B cell (primary cell): Measurements from ENCODE around the gene TBX2. TPM values are rescaled to one million over a fixed set of nuclear protein-coding genes. Genes with fewer than 3 reads are reported as not detected.

Experiments used
- ATAC-seq: fragments of 200-7000 bp; cut with Tn5 transposase; one replicate; pipeline ENCODE4 v1.10.0; 2021; ENCODE audit warnings: low read depth, mild to moderate bottlenecking, moderate number of reproducible peaks, moderate library complexity
- CTCF ChIA-PET: fragments of 350-600 bp; sonication (Branson Sonifier 250); formaldehyde crosslinking; loops from one replicate; lab custom pipeline; 2021; ENCODE audit warnings: antibody characterized with exemption, inconsistent platforms; lab: Charles Lee
- POLR2A ChIA-PET: fragments of 350-600 bp; sonication (Branson Sonifier 250); formaldehyde crosslinking; loops from one replicate; lab custom pipeline; 2021; ENCODE audit warnings: antibody characterized with exemption; lab: Charles Lee
- DNase-seq: peaks from one replicate; pipeline ENCODE4 v3.0.0; 2013
- H2AFZ ChIP-seq: 2 replicates; pipeline ENCODE4 v1.6.1; 2012; ENCODE audit warnings: mild to moderate bottlenecking, low read depth, low read length; ENCODE audit not compliant: insufficient read depth, poor library complexity, severe bottlenecking
- H3K27ac ChIP-seq, 2 donors: 1 replicate in 1 of 2; 2 replicates in 1 of 2; pipeline ENCODE4 v1.5.1; 2012 to 2013; ENCODE audit warnings: low read length in 2 of 2, mild to moderate bottlenecking in 2 of 2, moderate library complexity in 1 of 2
- H3K27me3 ChIP-seq, 4 experiments: fragments of 200-600 bp in 1 of 4; sonication (generic) in 1 of 4; replicated peaks in 1 of 4; 1 replicate in 2 of 4; 2 replicates in 2 of 4; pipeline versions ENCODE4 v1.6.1 to v1.7.0; 2013 to 2016; ENCODE audit warnings: low read length in 3 of 4, mild to moderate bottlenecking in 2 of 4, mixed read lengths in 1 of 4, moderate library complexity in 1 of 4; ENCODE audit not compliant: insufficient read depth in 4 of 4, control insufficient read depth in 3 of 4; ENCODE audit errors: control extremely low read depth in 1 of 4
- H3K36me3 ChIP-seq, 2 experiments: replicated peaks in 1 of 2; 1 replicate in 1 of 2; 2 replicates in 1 of 2; pipeline versions ENCODE4 v1.6.1 to v1.7.1; 2013; ENCODE audit warnings: low read length in 1 of 2; ENCODE audit not compliant: insufficient read depth in 2 of 2, control insufficient read depth in 1 of 2; ENCODE audit errors: control extremely low read depth in 1 of 2, extremely low read depth in 1 of 2
- H3K4me1 ChIP-seq, 2 donors: fragments of 200-600 bp in 1 of 2; sonication (generic) in 1 of 2; 1 replicate in 1 of 2; 2 replicates in 1 of 2; pipeline versions ENCODE4 v1.5.1 to v1.6.1; 2013 to 2017; ENCODE audit warnings: low read length in 2 of 2; ENCODE audit not compliant: control insufficient read depth in 2 of 2, insufficient read depth in 2 of 2
- H3K4me2 ChIP-seq: replicated peaks from 2 replicates; pipeline ENCODE3; 2012; ENCODE audit warnings: mild to moderate bottlenecking, low read depth, low read length; ENCODE audit not compliant: poor library complexity, severe bottlenecking
- H3K4me3 ChIP-seq, 5 experiments: fragments of 200-600 bp in 1 of 5; sonication (generic) in 1 of 5; 1 replicate in 3 of 5; 2 replicates in 2 of 5; pipeline versions ENCODE4 v1.5.1 to v1.7.0; 2011 to 2016; ENCODE audit warnings: low read length in 4 of 5, mild to moderate bottlenecking in 4 of 5, low read depth in 2 of 5, control low read depth in 1 of 5, moderate library complexity in 1 of 5; ENCODE audit not compliant: insufficient read depth in 1 of 5; ENCODE audit errors: control extremely low read depth in 1 of 5, extremely low read depth in 1 of 5
- H3K79me2 ChIP-seq: fragments of 200-600 bp; sonication (generic); one replicate; pipeline ENCODE4 v1.6.0; 2016; ENCODE audit warnings: low read length; ENCODE audit not compliant: control insufficient read depth, insufficient read depth
- H3K9ac ChIP-seq: fragments of 200-600 bp; sonication (generic); 2 replicates; pipeline ENCODE4 v1.6.1; 2017; ENCODE audit warnings: mild to moderate bottlenecking, low read length, moderate library complexity
- H3K9me3 ChIP-seq, 3 donors: one replicate each; pipeline versions ENCODE4 v1.6.1 to v1.7.1; 2013; ENCODE audit warnings: low read length in 2 of 3; ENCODE audit not compliant: control insufficient read depth in 2 of 3, insufficient read depth in 1 of 3; ENCODE audit errors: control extremely low read depth in 1 of 3
- H4K20me1 ChIP-seq: 2 replicates; pipeline ENCODE4 v1.6.0; 2012; ENCODE audit warnings: mild to moderate bottlenecking, low read length; ENCODE audit not compliant: insufficient read depth, control insufficient read depth, poor library complexity, severe bottlenecking
- H3K27ac Mint-ChIP-seq: one replicate; pipeline ENCODE4 v1.8.0; 2021; ENCODE audit warnings: mixed read lengths
- H3K27me3 Mint-ChIP-seq: one replicate; pipeline ENCODE4 v1.8.0; 2021; ENCODE audit warnings: mixed read lengths
- H3K4me1 Mint-ChIP-seq: one replicate; pipeline ENCODE4 v1.8.0; 2021; ENCODE audit warnings: mixed read lengths
- H3K4me3 Mint-ChIP-seq: one replicate; pipeline ENCODE4 v1.8.0; 2021; ENCODE audit warnings: mixed read lengths
- H3K9me3 Mint-ChIP-seq: one replicate; pipeline ENCODE4 v1.8.0; 2022; ENCODE audit warnings: mixed read lengths; ENCODE audit not compliant: insufficient read depth
- CTCF ChIP-seq: fragments of 200-600 bp; IDR thresholded peaks from one replicate; pipeline ENCODE4 v1.8.0; 2022; ENCODE audit warnings: antibody characterized with exemption, mild to moderate bottlenecking
- EZH2 ChIP-seq: IDR thresholded peaks from 2 replicates; pipeline ENCODE4 v1.6.1; 2012; ENCODE audit warnings: borderline replicate concordance, low read depth, mild to moderate bottlenecking, moderate library complexity, low read length; ENCODE audit not compliant: insufficient read depth, poor library complexity, severe bottlenecking
- WGBS: methylation state at CpG from one replicate; pipeline ENCODE4 v1.1.5; 2013; ENCODE audit warnings: missing lambda C conversion rate; ENCODE audit not compliant: insufficient coverage; 5-methylcytosine and 5-hydroxymethylcytosine counted together
- intact Hi-C: fragments of 100-400 bp; cut with micrococcal nuclease; formaldehyde crosslinking; loops from one replicate; pipeline ENCODE4 v1.10.0; 2022
- polyA plus RNA-seq: library from polyadenylated mRNA; depleted of rRNA; stranded (reverse); fragments of >200 nt; gene quantifications from 2 replicates; pipeline ENCODE4 v1.2.3, GENCODE V29; 2012
- total RNA-seq, 2 donors: library from RNA; stranded (reverse); fragments of 120-200 nt in 1 of 2; gene quantifications; 1 replicate in 1 of 2; 2 replicates in 1 of 2; pipeline versions ENCODE4 v1.2.3 to v1.2.4, GENCODE V29; 2013 to 2022

TBX2 gene
- total and polyA plus RNA-seq, 2 donors (not counting 1 experiment from before 2014, with no cell fraction given): not detected

GRCh38 chr17:61391595-61392291, 7.9 kb upstream of the TBX2 start:
- no peaks in the 10 kb centered on the region for H3K36me3 ChIP-seq
- H3K9me3 ChIP-seq: peaks cover 0 to 16% (median 0%) of the 10 kb centered on the region in 3 donors
- peaks cover 11 to 13% of the 10 kb centered on the region in 2 donors for H3K4me1 ChIP-seq
- H3K4me3 ChIP-seq: no peak overlapping the region
- WGBS: 92% methylated on average over 18 of the region's 19 CpGs
- peaks cover 0 to 40% (median 9%) of the 10 kb centered on the region in 4 experiments for H3K27me3 ChIP-seq
- POLR2A ChIA-PET: interaction anchor here (0.7 kb wide), 1 partner anchor 368 kb away, joined by 8 read pairs; no protein-coding TSS in a partner anchor
- Mint-ChIP-seq H3K9me3 (no peaks in the 10 kb centered on the region), H3K4me1 (peaks cover 9% of the 10 kb centered on the region), H3K27me3 (peaks cover 29% of the 10 kb centered on the region), H3K4me3 (no peak overlapping the region), H3K27ac (no peak overlapping the region)
- no peak for ATAC-seq
- no peak overlapping the region for H3K27ac ChIP-seq
- H4K20me1 ChIP-seq: no peaks in the 10 kb centered on the region
- no peak for TF ChIP-seq CTCF
- TF ChIP-seq EZH2: no peak
- H2AFZ ChIP-seq: no peak overlapping the region
- DNase-seq: no peak
- CTCF ChIA-PET: interaction anchor here (1.1 to 1.3 kb wide), 2 partner anchors 21 to 671 kb away, joined by 3 read pairs; no protein-coding TSS in a partner anchor
- intact Hi-C loops: no loop called here
- no peaks in the 10 kb centered on the region for H3K79me2 ChIP-seq
- no peak overlapping the region for H3K4me2 ChIP-seq
- no peak overlapping the region for H3K9ac ChIP-seq

GRCh38 chr17:61392679-61393078, 7.0 kb upstream of the TBX2 start:
- Histone ChIP-seq H3K9ac (no peak overlapping the region), H3K9me3 (peaks cover 0 to 17% (median 0%) of the 10 kb centered on the region in 3 donors), H2AFZ (no peak overlapping the region), H3K36me3 (no peaks in the 10 kb centered on the region), H4K20me1 (no peaks in the 10 kb centered on the region), H3K4me2 (no peak overlapping the region), H3K79me2 (no peaks in the 10 kb centered on the region), H3K27ac (no peak overlapping the region), H3K4me1 (peaks cover 16 to 22% of the 10 kb centered on the region in 2 donors), H3K27me3 (peaks cover 0 to 46% (median 11%) of the 10 kb centered on the region in 4 experiments), H3K4me3 (no peak overlapping the region)
- Mint-ChIP-seq H3K9me3 (no peaks in the 10 kb centered on the region), H3K4me1 (peaks cover 9% of the 10 kb centered on the region), H3K4me3 (no peak overlapping the region), H3K27me3 (peaks cover 29% of the 10 kb centered on the region), H3K27ac (no peak overlapping the region)
- ChIA-PET POLR2A (no interaction called here), CTCF (interaction anchor here (1.3 kb wide), 1 partner anchor 672 kb away, joined by 3 read pairs; no protein-coding TSS in a partner anchor)
- TF ChIP-seq EZH2 (no peak), CTCF (no peak)
- intact Hi-C loops: no loop called here
- WGBS: 83% methylated on average over 3 of the region's 3 CpGs
- DNase-seq: no peak
- no peak for ATAC-seq
